Measurements from ENCODE around the gene TEAD4. TPM values are rescaled to one million over a fixed set of nuclear protein-coding genes. Genes with fewer than 3 reads are reported as not detected.

The TEAD4 gene
- total RNA-seq, 1 experiment from 2014 or later: 96.2 TPM

GRCh38 chr12:2998789-2999264, 39.6 kb downstream of the TEAD4 start:
- Histone ChIP-seq H3K9me3 (no peaks in the 10 kb centered on the region), H3K27me3 (replicated peaks; ENCODE audit: control insufficient read depth, insufficient read depth, low read length) (no peaks in the 10 kb centered on the region), H3K4me3 (ENCODE audit: low read depth, low read length) (no peak overlapping the region), H3K4me1 (no peaks in the 10 kb centered on the region), H3K36me3 (ENCODE audit: control insufficient read depth, insufficient read depth, low read length) (no peaks in the 10 kb centered on the region; the same call in 1 of the 2 replicates)
- peaks cover 81% of the 10 kb centered on the region for H3K36me3 Mint-ChIP-seq (ENCODE audit: insufficient read depth, unreplicated experiment)
- no peaks in the 10 kb centered on the region for H3K4me1 Mint-ChIP-seq (ENCODE audit: low read depth, unreplicated experiment)
- ChIA-PET CTCF (no interaction called here), POLR2A (no interaction called here)
- no TSS peak for BruUV-seq (replicated peaks)
- no peak for DNase-seq
- no peak overlapping the region for H3K27ac Mint-ChIP-seq (ENCODE audit: unreplicated experiment)
- H3K4me3 Mint-ChIP-seq (ENCODE audit: unreplicated experiment): no peak overlapping the region
- no peaks in the 10 kb centered on the region for H3K27me3 Mint-ChIP-seq (ENCODE audit: insufficient read depth, unreplicated experiment)
- TF ChIP-seq CTCF (IDR thresholded peaks at IDR 0.05; ENCODE audit: insufficient read depth in 1 of 2, low read depth in 1 of 2, low read length in 1 of 2, severe bottlenecking in 1 of 2, unreplicated experiment in 1 of 2): no peak
- intact Hi-C loops (cut with micrococcal nuclease; ENCODE audit: unreplicated experiment): no loop called here
- H3K9me3 Mint-ChIP-seq (ENCODE audit: unreplicated experiment): no peaks in the 10 kb centered on the region

- H3K36me3 Mint-ChIP-seq (ENCODE audit: insufficient read depth, unreplicated experiment): peaks cover 85% of the 10 kb centered on the region
- H3K27me3 ChIP-seq (replicated peaks; ENCODE audit: control insufficient read depth, insufficient read depth, low read length): no peaks in the 10 kb centered on the region
- intact Hi-C loops (cut with micrococcal nuclease; ENCODE audit: unreplicated experiment): no loop called here
- H3K4me1 ChIP-seq: no peaks in the 10 kb centered on the region
- H3K36me3 ChIP-seq (ENCODE audit: control insufficient read depth, insufficient read depth, low read length): no peaks in the 10 kb centered on the region; the same call in 1 of the 2 replicates
- no peak for TF ChIP-seq CTCF (IDR thresholded peaks at IDR 0.05; ENCODE audit: insufficient read depth in 1 of 2, low read depth in 1 of 2, low read length in 1 of 2, severe bottlenecking in 1 of 2, unreplicated experiment in 1 of 2)
- no peak overlapping the region for H3K4me3 Mint-ChIP-seq (ENCODE audit: unreplicated experiment)
- ChIA-PET POLR2A (no interaction called here), CTCF (no interaction called here)
- no peak for DNase-seq
- H3K27ac Mint-ChIP-seq (ENCODE audit: unreplicated experiment): peak overlapping the region; percentile 40
- BruUV-seq (replicated peaks): no TSS peak
- H3K4me3 ChIP-seq (ENCODE audit: low read depth, low read length): no peak overlapping the region
- no peaks in the 10 kb centered on the region for H3K4me1 Mint-ChIP-seq (ENCODE audit: low read depth, unreplicated experiment)
- no peaks in the 10 kb centered on the region for H3K9me3 Mint-ChIP-seq (ENCODE audit: unreplicated experiment)
- H3K9me3 ChIP-seq: no peaks in the 10 kb centered on the region
- H3K27me3 Mint-ChIP-seq (ENCODE audit: insufficient read depth, unreplicated experiment): no peaks in the 10 kb centered on the region
These were observed 40.2 kb downstream of the TEAD4 start for GRCh38 chr12:2999265-2999841.

- no peaks in the 10 kb centered on the region for H3K27me3 ChIP-seq (replicated peaks; ENCODE audit: control insufficient read depth, insufficient read depth, low read length)
- BruUV-seq (replicated peaks): no TSS peak
- H3K4me3 ChIP-seq (ENCODE audit: low read depth, low read length): no peak overlapping the region
- H3K4me1 Mint-ChIP-seq (ENCODE audit: low read depth, unreplicated experiment): no peaks in the 10 kb centered on the region
- peak in 1 of 2 experiments; percentile 35 for DNase-seq
- H3K4me3 Mint-ChIP-seq (ENCODE audit: unreplicated experiment): no peak overlapping the region
- H3K9me3 Mint-ChIP-seq (ENCODE audit: unreplicated experiment): no peaks in the 10 kb centered on the region
- H3K4me1 ChIP-seq: no peaks in the 10 kb centered on the region
- H3K36me3 Mint-ChIP-seq (ENCODE audit: insufficient read depth, unreplicated experiment): peaks cover 84% of the 10 kb centered on the region
- peak; percentile 17 to 58 for TF ChIP-seq CTCF (IDR thresholded peaks at IDR 0.05; ENCODE audit: insufficient read depth in 1 of 2, low read depth in 1 of 2, low read length in 1 of 2, severe bottlenecking in 1 of 2, unreplicated experiment in 1 of 2)
- H3K27ac Mint-ChIP-seq (ENCODE audit: unreplicated experiment): no peak overlapping the region
- no peaks in the 10 kb centered on the region for H3K9me3 ChIP-seq
- POLR2A ChIA-PET: no interaction called here
- intact Hi-C loops (cut with micrococcal nuclease; ENCODE audit: unreplicated experiment): no loop called here
- CTCF ChIA-PET: no interaction called here
- H3K27me3 Mint-ChIP-seq (ENCODE audit: insufficient read depth, unreplicated experiment): no peaks in the 10 kb centered on the region
- H3K36me3 ChIP-seq (ENCODE audit: control insufficient read depth, insufficient read depth, low read length): no peaks in the 10 kb centered on the region; the same call in 1 of the 2 replicates
These were observed 41.5 kb downstream of the TEAD4 start for GRCh38 chr12:3000548-3001275.
